Endodermal cell (in vitro differentiated cells): ENCODE results near the gene PWWP2B. TPM values are rescaled to one million over a fixed set of nuclear protein-coding genes. Genes with fewer than 3 reads are reported as not detected.

Experiments used
- DNase-seq: peaks from one replicate; pipeline ENCODE4 v3.0.0-alpha.2; 2017
- H3K27ac ChIP-seq: 2 replicates; pipeline ENCODE4 v1.5.1; 2013; ENCODE audit warnings: mild to moderate bottlenecking, low read depth, low read length, moderate library complexity
- H3K27me3 ChIP-seq: 2 replicates; pipeline ENCODE4 v1.6.1; 2013; ENCODE audit warnings: mild to moderate bottlenecking, low read length, moderate library complexity; ENCODE audit not compliant: insufficient read depth, control insufficient read depth, poor library complexity, severe bottlenecking
- H3K36me3 ChIP-seq: 2 replicates; pipeline ENCODE4 v1.7.0; 2013; ENCODE audit warnings: mild to moderate bottlenecking, low read length, moderate library complexity; ENCODE audit not compliant: control insufficient read depth, insufficient read depth
- H3K4me1 ChIP-seq: one replicate; pipeline ENCODE4 v1.7.0; 2013; ENCODE audit warnings: low read length; ENCODE audit not compliant: control insufficient read depth, insufficient read depth
- H3K4me3 ChIP-seq: 2 replicates; pipeline ENCODE4 v1.5.1; 2013; ENCODE audit warnings: mild to moderate bottlenecking, low read length, moderate library complexity
- H3K9ac ChIP-seq: 2 replicates; pipeline ENCODE4 v1.6.1; 2013; ENCODE audit warnings: mild to moderate bottlenecking, low read length, moderate library complexity; ENCODE audit not compliant: poor library complexity, severe bottlenecking; ENCODE audit errors: extremely low read depth
- H3K9me3 ChIP-seq: 2 replicates; pipeline ENCODE4 v1.6.1; 2013; ENCODE audit warnings: mild to moderate bottlenecking, low read length, moderate library complexity; ENCODE audit not compliant: control insufficient read depth
- H3K27ac Mint-ChIP-seq: 2 replicates; pipeline ENCODE4 v1.8.0; 2020; ENCODE audit warnings: mixed read lengths
- H3K27me3 Mint-ChIP-seq: 2 replicates; pipeline ENCODE4 v1.8.0; 2021; ENCODE audit warnings: mild to moderate bottlenecking, mixed read lengths; ENCODE audit not compliant: insufficient read depth
- H3K36me3 Mint-ChIP-seq: 2 replicates; pipeline ENCODE4 v1.8.0; 2020; ENCODE audit warnings: low read depth, mixed read lengths
- H3K4me1 Mint-ChIP-seq: 2 replicates; pipeline ENCODE4 v1.8.0; 2020; ENCODE audit warnings: mixed read lengths
- H3K4me3 Mint-ChIP-seq: 2 replicates; pipeline ENCODE4 v1.8.0; 2020; ENCODE audit warnings: mild to moderate bottlenecking, moderate library complexity, mixed read lengths
- H3K9me3 Mint-ChIP-seq: 2 replicates; pipeline ENCODE4 v1.8.0; 2020; ENCODE audit warnings: mild to moderate bottlenecking, mixed read lengths
- WGBS, 2 experiments: methylation state at CpG; one replicate each; pipeline versions ENCODE4 v1.1.5 to v1.1.7; 2013; ENCODE audit warnings: missing lambda C conversion rate in 2 of 2, mixed read lengths in 1 of 2; ENCODE audit not compliant: insufficient coverage in 1 of 2, insufficient read length in 1 of 2; 5-methylcytosine and 5-hydroxymethylcytosine counted together
- total RNA-seq, 2 donors: library from RNA; stranded (reverse); fragmentation: NEBNext Ultra II Directional in 1 of 2; extraction: Animal tissue kit (Norgen Biotek cat#: 25700) in 1 of 2; gene quantifications; 2 replicates in 1 of 2; 3 replicates in 1 of 2; pipeline ENCODE4 v1.2.1, GENCODE V29; 2021
- TF ChIP-seq, protein P1 (sequence below): fragments of 200-600 bp; sonication (generic); conservative IDR thresholded peaks from 2 replicates; pipeline ENCODE4 v1.5.0; 2021; ENCODE audit warnings: antibody characterized with exemption, mild to moderate bottlenecking

Gene PWWP2B
- total RNA-seq, 2 donors from 2014 or later = 11.4 to 13.9 TPM

DNA sequence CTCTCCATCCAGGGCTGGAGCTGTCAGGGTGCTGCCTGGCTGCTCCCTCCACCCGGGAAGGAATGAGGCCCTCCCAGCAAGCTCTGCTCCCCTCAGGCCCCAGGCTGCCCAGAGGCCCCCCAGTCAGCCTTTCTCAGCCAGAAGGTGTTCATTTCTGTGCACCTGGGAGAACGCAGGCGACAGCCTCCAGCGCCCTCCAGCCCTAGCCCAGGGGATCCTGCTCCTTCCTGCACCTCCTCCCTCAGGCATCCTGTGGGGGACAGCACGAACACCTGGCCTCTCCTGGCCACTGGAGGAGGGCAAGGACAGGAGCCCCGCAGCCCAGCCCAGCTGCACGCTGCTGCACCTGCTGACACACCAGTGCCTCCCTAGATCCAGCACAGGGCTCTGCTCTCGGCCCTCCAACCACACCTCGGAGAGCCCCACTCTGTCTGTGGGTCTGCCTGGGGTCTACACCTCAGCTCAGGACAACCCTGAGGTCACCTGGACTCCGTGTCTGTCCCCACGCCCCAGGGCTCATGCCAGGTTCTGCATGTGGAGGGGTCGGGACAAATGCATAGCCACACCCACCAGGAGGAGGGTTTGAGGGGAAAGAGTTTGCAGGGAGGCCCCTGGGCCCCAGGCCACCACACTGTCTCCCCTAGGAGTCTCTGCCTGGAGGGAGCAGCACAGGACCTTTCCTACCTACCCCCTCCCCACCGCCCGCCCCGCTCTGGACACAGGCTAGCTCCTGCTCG lies 7.4 kb upstream of the PWWP2B start:
- H3K27ac Mint-ChIP-seq = no peak overlapping the region
- H3K9ac ChIP-seq = no peak overlapping the region
- no peaks in the 10 kb centered on the region for H3K9me3 Mint-ChIP-seq
- no peaks in the 10 kb centered on the region for H3K27me3 ChIP-seq
- H3K27me3 Mint-ChIP-seq = no peaks in the 10 kb centered on the region
- TF ChIP-seq, protein P1, sequence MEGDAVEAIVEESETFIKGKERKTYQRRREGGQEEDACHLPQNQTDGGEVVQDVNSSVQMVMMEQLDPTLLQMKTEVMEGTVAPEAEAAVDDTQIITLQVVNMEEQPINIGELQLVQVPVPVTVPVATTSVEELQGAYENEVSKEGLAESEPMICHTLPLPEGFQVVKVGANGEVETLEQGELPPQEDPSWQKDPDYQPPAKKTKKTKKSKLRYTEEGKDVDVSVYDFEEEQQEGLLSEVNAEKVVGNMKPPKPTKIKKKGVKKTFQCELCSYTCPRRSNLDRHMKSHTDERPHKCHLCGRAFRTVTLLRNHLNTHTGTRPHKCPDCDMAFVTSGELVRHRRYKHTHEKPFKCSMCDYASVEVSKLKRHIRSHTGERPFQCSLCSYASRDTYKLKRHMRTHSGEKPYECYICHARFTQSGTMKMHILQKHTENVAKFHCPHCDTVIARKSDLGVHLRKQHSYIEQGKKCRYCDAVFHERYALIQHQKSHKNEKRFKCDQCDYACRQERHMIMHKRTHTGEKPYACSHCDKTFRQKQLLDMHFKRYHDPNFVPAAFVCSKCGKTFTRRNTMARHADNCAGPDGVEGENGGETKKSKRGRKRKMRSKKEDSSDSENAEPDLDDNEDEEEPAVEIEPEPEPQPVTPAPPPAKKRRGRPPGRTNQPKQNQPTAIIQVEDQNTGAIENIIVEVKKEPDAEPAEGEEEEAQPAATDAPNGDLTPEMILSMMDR = no peak
- WGBS, 2 experiments = 78 to 92% methylated on average over 2 to 16 of the region's 16 CpGs
- H3K4me1 ChIP-seq = no peaks in the 10 kb centered on the region
- no peak for DNase-seq
- no peaks in the 10 kb centered on the region for H3K4me1 Mint-ChIP-seq
- no peaks in the 10 kb centered on the region for H3K9me3 ChIP-seq
- H3K4me3 Mint-ChIP-seq = no peak overlapping the region
- H3K36me3 ChIP-seq = no peaks in the 10 kb centered on the region
- no peak overlapping the region for H3K27ac ChIP-seq
- H3K4me3 ChIP-seq = no peak overlapping the region
- H3K36me3 Mint-ChIP-seq = no peaks in the 10 kb centered on the region

DNA sequence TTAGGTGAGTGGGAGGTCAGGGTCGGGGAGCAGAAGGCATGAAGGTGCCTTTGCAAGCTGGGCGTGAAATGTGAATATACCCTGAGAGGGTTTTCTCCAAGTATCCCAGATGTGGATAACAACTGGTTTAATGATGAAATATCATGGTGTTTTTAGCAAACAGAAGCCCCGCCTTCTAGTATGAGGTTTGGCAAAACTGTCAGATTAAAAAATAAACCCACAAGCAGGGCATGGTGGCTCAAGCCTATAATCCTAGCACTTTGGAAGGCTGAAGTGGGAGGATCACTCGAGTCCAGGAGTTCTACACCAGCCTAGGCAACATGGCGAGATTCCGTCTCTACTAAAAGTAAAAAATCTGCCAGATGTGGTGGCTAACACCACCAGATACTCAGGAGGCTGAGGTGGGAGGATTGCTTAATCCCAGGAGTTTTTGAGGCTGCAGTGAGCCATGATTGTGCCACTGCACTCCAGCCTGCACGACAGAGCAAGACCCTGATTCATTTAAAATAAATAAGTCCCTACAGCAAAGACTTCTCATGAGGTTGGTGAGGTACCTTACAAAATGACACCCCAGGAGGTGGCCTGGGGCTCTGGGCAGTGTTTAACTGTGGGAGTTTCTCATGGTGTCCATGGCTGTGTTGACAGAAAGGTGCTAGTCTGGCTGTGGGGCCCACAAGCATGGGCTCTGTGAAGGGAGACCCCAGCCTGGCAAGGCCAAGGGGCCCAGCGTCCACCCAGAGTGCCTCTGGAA lies 6.7 kb upstream of the PWWP2B start:
- Histone ChIP-seq H3K4me3 (no peak overlapping the region), H3K9me3 (no peaks in the 10 kb centered on the region), H3K27ac (no peak overlapping the region), H3K36me3 (no peaks in the 10 kb centered on the region), H3K4me1 (no peaks in the 10 kb centered on the region), H3K27me3 (no peaks in the 10 kb centered on the region), H3K9ac (no peak overlapping the region)
- WGBS, 2 experiments = 88% methylated on average over 7 to 8 of the region's 8 CpGs
- Mint-ChIP-seq H3K4me1 (no peaks in the 10 kb centered on the region), H3K4me3 (no peak overlapping the region), H3K9me3 (no peaks in the 10 kb centered on the region), H3K27me3 (no peaks in the 10 kb centered on the region), H3K27ac (no peak overlapping the region), H3K36me3 (no peaks in the 10 kb centered on the region)
- TF ChIP-seq, protein P1 = no peak
- DNase-seq = no peak

DNA sequence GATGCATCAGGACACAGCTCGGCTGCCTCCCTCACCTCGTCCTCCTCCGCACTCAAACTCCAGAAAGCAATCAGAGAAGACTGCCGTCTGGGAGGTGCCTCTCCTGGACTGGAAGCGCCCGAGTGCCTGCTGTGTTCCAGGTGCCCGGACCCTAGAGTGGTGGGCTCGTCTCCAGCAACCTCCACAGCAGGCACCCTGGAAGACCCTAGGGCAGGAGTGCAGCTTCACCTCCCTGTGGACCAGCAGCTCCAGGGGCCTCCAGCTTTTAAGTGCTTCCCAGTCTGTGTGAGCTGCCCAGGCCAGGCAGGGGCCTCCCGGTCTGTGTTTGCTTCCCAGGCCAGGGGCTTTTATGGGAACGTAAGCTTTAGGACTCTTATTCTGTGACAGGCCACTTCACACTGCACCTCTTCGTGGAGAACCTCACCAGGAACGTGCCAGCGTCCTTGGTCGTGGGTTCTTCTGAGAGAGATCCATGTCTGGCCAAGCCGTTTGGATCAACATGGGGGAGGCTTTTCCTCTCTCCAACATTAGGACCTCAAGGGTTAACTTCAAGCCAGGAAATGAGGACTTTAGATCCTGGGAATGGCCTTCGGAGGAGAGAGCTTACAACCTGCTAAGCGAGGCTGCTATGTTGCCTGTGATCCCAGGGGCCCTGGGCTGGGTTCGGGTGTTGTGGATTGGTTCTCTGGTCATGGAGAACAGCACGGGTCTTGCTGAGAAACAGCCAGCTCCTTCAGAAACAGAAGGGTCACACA lies 5.9 kb upstream of the PWWP2B start:
- Histone ChIP-seq H3K27ac (no peak overlapping the region), H3K9ac (no peak overlapping the region), H3K36me3 (no peaks in the 10 kb centered on the region), H3K27me3 (no peaks in the 10 kb centered on the region), H3K4me1 (peaks cover 3% of the 10 kb centered on the region), H3K4me3 (no peak overlapping the region), H3K9me3 (no peaks in the 10 kb centered on the region)
- Mint-ChIP-seq H3K27me3 (no peaks in the 10 kb centered on the region), H3K9me3 (no peaks in the 10 kb centered on the region), H3K27ac (no peak overlapping the region), H3K4me3 (no peak overlapping the region), H3K4me1 (no peaks in the 10 kb centered on the region), H3K36me3 (no peaks in the 10 kb centered on the region)
- TF ChIP-seq, protein P1 = no peak
- DNase-seq = no peak
- WGBS, 2 experiments = 87 to 88% methylated on average over 17 to 19 of the region's 19 CpGs
